GM21526 (cell line): Measurements from ENCODE around the gene ZNF668.

Source experiments
- ATAC-seq: cut with Tn5 transposase; IDR thresholded peaks from one replicate; pipeline ENCODE4 v1.9.1; 2021; ENCODE audit warnings: moderate library complexity; ENCODE audit not compliant: unreplicated experiment, low FRiP score

The ZNF668 gene

DNA sequence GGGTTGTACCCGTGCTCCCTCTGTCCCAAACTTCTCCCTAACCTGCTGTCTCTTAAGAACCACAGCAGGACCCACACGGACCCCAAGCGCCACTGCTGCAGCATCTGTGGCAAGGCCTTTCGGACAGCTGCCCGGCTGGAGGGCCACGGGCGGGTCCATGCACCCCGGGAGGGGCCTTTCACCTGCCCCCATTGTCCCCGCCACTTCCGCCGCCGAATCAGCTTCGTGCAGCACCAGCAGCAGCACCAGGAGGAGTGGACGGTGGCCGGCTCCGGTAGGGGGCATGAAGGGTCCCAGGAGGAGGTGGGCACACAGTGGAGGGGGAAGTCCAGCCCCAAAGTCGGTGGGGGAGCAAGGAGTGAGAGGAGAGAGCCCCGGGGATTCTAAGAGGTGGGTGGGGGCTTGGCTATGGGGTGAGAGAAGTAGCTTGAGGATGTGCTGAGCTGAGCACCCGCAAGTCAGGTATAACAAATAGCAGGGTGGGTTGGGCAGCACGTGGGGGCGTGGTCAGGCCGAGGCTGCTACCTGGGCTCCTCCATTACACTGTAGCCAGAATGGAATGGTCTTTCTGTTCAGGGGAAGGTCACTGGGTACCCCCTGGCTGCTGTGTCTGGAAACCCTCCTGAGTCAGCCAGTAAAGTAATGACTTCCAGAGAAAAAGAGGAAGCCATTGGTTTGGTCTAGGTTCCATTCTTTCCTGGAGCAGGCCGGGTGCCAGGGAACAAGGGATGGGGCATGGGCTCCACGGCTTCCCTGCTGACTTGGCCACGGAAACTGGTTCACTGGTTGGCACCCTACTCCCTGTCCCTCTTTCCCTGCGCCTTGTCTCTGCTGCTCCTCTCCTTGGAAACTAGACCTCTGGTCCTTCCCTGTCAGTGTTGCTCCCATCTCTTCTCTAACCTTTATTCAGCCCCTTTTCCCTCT, 7.7 kb upstream of the ZNF668 start:
- ATAC-seq: no peak

DNA sequence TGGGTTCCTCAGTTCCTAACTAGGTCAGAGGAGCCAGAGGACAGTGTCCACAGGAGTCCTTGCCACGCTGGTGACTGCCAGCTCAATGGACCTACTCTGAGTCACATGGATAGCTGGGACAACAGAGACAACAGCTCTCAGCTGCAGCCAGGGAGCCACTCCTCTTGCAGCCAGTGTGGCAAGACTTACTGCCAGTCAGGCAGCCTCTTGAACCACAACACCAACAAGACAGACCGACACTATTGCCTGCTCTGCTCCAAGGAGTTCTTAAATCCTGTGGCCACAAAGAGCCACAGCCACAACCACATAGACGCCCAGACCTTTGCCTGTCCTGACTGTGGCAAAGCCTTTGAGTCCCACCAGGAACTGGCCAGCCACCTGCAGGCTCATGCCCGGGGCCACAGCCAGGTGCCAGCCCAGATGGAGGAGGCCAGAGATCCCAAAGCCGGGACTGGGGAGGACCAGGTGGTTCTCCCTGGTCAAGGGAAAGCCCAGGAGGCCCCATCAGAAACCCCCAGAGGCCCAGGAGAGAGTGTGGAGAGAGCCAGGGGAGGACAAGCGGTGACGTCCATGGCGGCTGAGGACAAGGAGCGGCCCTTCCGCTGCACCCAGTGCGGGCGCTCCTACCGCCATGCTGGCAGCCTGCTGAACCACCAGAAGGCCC, 6.8 kb upstream of the ZNF668 start:
- ATAC-seq: no peak

DNA sequence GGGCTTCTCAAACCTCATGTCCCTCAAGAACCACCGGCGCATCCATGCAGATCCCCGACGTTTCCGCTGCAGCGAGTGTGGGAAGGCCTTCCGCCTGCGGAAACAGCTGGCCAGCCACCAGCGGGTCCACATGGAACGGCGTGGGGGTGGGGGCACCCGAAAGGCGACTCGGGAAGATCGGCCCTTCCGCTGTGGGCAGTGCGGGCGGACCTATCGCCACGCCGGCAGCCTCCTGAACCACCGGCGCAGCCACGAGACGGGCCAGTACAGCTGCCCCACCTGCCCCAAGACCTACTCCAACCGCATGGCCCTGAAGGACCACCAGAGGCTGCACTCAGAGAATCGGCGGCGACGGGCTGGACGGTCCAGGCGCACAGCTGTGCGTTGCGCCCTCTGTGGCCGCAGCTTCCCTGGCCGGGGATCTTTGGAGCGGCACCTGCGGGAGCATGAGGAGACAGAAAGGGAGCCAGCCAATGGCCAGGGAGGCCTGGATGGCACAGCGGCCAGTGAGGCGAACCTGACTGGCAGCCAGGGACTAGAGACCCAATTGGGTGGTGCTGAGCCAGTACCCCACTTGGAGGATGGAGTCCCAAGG, 6.1 kb upstream of the ZNF668 start:
- no peak for ATAC-seq

DNA sequence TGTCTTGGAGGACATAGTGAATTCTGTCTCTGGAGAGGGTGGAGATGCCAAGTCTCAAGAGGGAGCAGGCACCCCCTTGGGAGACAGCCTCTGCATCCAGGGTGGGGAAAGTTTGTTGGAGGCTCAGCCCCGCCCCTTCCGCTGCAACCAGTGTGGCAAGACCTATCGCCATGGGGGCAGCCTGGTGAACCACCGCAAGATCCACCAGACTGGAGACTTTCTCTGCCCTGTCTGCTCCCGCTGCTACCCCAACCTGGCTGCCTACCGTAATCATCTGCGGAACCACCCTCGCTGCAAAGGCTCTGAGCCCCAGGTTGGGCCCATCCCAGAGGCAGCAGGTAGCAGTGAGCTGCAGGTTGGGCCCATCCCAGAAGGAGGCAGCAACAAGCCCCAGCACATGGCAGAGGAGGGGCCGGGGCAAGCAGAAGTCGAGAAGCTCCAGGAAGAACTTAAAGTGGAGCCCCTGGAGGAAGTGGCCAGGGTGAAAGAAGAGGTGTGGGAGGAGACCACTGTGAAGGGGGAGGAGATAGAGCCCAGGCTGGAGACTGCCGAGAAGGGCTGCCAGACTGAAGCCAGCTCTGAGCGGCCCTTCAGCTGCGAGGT, 5.4 kb upstream of the ZNF668 start:
- no peak for ATAC-seq

DNA sequence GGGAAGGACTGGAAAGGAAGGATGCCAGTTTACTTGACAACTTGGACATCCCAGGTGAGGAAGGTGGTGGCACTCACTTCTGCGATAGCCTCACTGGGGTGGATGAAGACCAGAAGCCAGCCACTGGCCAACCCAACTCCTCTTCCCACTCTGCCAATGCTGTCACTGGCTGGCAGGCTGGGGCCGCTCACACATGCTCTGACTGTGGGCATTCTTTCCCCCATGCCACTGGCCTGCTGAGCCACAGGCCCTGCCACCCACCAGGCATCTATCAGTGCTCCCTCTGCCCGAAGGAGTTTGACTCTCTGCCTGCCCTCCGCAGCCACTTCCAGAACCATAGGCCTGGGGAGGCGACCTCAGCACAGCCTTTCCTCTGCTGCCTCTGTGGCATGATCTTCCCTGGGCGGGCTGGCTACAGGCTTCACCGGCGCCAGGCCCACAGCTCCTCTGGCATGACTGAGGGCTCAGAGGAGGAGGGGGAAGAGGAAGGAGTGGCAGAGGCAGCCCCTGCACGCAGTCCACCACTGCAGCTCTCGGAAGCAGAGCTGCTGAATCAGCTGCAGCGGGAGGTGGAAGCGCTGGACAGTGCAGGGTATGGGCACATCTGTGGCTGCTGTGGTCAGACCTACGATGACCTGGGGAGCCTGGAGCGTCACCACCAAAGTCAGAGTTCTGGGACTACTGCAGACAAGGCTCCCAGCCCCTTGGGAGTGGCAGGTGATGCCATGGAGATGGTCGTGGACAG, 4.7 kb upstream of the ZNF668 start:
- ATAC-seq: no peak

DNA sequence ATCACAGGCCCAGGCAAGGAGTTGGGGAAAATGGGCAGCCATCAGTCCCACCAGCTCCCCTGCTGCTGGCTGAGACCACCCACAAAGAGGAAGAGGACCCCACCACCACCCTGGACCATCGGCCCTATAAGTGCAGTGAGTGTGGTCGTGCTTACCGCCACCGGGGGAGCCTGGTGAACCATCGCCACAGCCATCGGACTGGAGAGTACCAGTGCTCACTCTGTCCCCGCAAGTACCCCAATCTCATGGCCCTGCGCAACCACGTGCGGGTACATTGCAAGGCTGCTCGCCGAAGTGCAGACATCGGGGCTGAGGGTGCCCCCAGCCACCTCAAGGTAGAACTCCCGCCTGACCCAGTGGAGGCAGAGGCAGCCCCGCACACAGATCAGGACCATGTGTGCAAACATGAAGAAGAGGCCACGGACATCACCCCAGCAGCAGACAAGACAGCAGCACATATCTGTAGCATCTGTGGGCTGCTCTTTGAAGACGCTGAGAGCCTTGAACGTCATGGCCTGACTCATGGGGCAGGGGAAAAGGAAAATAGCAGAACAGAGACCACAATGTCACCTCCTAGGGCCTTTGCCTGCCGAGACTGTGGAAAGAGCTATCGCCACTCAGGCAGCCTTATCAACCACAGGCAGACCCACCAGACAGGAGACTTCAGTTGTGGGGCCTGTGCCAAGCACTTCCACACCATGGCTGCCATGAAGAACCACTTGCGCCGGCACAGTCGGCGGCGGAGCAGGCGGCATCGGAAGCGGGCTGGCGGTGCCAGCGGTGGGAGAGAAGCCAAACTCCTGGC, 3.8 kb upstream of the ZNF668 start:
- no peak for ATAC-seq

DNA sequence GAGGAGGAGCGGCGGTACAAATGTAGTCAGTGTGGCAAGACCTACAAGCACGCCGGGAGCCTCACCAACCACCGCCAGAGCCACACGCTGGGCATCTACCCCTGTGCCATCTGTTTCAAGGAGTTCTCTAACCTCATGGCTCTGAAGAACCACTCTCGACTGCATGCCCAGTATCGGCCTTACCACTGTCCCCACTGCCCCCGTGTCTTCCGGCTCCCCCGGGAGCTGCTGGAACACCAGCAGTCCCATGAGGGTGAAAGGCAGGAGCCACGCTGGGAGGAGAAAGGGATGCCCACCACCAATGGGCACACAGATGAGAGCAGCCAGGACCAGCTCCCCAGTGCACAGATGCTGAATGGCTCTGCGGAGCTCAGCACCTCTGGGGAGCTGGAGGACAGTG, 3.0 kb upstream of the ZNF668 start:
- ATAC-seq: no peak

DNA sequence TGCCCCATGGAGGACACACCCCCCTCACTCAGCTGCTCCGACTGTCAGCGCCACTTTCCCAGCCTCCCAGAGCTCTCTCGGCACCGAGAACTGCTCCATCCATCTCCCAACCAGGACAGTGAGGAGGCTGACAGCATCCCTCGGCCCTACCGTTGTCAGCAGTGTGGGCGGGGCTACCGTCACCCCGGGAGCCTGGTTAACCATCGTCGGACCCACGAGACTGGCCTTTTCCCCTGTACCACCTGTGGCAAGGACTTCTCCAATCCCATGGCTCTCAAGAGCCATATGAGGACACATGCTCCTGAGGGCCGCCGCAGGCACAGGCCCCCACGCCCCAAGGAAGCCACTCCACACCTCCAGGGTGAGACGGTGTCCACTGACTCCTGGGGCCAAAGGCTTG, 2.3 kb upstream of the ZNF668 start:
- no peak for ATAC-seq

DNA sequence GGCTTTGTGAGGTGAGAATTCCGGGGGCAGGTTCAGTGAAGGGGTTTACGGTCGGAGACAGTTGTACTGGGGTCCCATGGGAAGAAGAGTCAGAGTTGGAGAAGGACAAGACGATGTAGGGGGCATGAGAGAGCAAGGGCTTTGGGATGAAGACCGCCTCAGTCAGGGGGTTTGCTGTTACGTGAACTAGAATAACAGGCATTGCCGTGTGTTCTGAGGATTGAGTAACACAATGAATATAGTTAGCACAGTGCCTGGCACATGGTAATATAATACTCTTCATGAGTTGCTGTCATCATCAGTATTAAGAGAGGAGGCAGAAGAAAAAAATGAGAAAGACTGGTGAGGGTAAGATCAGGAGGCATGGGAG, 759 bp upstream of the ZNF668 start:
- ATAC-seq: no peak

DNA sequence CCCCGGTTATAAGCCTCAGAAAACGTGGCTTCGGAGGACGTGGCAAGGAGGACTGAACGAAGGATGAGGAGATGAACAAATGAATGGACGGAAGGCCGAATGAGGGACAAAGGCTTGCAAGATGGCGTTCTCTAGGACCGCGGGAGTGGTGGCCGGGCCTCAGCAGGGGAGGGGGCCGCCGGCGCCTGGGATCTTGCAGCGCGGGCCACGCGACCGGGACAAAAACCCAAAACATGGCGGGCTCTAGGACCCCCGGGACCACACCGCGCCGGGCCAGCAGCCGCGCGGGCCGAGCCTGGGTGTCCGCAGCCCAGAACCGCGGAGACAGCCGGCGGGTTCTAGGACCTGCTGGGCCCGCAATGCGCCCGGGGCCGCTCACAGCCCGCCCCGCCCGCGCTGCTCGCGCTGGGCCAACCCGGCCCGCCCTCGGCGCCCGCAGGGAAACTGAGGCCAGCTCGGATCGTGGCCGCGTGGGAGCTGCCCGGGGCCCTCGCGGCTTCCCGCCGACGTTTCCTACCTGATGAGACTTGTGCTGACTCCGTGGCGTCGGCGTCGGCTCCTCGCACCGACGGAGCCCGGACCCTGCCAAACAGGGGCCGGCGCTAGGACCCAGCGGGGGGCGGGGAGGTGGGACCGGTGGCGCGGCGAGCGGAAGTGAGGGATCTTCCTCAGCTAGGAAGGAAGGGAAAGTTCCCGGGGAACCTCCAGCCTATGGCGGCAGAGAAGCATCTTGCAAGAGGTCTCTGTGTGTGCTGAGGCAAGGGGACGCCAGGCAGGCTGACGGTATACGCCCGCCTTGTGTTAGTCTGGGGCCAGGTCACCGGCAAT, 684 bp downstream of the ZNF668 start:
- peak; percentile 44 for ATAC-seq

DNA sequence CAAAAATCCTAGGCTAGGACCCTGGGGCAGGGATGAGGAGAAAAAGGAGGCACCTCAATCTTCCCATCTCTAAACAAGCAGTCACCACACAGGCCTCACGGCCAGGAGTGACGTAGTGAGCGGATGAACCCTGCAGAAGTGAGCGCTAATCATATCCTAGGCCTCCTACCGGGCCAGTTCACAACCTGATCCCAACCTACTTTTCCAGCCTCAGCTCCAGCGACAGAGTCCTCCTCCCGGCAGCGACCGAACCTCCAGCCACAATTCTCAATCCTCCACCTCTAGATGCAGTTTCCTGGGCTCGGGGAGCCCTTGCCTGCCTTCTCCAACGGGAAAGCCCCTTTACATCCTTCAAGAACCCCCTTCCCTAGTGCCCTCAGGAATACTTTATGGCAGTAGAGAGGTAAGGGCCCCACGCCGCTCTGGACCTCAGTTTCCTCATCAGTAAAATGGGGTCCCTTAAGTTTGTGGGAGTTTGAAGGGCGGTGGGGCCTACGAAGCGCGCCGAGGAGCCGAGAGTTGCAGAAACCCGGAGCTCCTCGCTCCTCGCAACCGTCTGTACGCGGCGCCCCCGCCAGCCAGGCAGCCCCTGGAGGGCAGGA, 1.4 kb downstream of the ZNF668 start:
- ATAC-seq: peak; percentile 4

DNA sequence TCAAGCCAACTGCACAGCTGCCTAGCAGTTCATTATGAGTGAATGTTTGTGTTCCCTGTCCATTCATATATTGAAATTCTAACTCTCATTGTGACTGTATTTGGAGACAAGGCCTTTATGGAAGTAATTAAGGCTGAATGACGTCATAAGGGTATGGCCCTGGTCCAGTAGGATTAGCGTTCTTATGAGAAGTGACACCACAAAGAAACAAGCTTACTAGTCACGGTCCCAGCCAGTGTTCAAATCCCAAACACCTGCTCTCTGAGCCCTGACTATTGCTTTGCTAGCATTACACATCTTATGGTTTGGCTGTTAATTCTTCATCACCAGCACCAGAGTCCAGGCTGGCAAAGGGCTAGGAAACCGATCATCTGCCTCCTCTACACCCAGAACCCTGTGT, 2.2 kb downstream of the ZNF668 start:
- no peak for ATAC-seq

DNA sequence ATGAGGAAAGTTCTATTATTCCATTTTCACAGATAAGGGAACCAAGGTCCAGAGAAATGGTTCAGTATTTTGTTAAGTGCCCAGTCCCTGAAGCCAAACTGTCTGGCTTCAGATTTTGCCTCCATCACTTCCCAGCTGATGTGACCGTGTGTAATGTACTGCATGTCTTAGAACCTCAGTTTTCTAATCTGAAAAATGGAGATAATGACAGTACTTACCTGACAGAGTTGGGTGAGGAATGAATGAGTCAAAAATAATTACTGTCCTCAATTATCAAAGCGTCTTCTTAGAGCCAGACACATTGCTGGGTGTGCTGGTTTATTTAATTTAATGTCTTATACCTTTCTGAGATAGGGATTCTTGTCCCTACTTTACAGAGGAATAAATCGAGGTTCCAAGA, 6.7 kb downstream of the ZNF668 start:
- ATAC-seq: no peak

DNA sequence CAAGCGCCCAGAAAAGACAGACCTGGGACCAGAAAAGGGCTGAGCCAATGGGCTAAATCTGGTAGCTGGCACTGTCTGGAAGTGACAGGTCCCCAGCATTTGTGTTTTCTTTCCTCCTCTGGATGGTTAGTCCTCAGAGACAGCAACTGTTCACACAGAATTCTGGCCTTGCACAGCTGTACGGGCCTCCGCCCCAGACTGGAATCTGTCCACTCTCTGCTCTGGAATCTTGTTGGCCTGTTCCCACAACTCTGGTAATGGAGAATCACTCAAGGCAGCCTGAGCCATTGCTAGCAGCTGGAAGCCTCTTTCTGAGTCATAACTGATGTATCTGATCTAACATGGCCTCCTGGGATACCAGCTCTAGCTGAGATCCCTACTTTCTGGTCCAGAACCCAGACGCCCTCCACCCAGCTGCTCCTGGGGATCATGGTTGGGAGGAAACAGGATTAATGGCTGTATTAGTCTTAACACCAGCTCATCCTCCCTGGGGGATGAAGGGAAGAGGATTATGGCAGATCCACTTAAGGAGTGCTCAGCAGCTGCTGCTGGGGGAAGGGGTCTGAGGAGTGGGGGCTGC, 9.1 kb downstream of the ZNF668 start:
- no peak for ATAC-seq

DNA sequence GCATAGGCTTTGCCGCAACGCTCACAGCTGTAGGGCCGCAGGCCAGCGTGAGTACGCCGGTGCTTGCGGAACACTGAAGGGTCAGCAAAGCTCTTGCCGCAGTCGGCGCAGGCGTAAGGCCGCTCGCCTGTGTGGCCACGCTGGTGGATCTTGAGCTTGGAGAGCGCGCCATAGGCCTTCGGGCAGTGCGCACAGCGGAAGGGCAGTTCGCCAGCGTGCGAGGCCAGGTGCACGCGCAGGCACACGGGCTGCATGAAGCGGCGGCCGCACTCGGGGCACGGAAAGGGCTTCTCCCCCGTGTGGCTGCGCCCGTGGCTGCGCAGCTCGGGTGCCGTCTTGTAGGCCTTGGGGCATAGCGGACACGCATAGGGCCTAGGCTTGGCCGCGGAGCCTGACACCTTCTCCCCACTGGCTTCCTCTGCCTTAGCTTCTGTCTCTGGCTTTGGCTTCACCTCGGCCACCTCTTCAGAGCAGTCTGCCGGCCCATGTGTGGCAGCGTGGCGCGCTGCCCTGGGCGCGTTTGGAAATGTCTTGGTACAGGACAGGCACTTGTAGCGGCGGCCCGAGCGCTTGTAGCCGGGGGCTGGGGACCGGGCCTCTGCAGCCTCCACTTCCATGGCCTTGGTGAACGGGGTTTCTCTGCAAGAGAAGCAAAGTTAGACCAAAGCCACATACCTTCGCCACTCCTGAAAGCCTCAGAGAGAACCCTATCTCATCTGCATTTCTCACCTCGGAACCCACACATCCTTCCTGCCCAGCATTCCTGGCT, 10.0 kb downstream of the ZNF668 start:
- ATAC-seq: no peak

DNA sequence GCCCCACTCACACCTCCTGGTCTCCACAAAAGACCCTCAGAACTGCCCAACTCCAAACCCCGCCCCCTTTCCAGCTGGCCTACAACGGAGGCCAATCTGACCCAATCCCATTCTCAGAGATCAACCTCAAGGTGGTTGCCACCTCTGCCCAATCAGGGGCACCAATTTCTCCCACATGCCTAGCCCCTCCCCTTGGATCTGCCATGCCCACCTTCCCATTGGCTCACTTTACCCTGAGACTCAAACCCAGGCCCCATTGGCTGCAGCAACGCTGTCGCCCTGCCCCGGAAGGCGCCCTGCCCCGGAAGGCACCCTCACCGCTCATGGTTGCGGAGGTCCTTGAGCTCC, 10.6 kb downstream of the ZNF668 start:
- ATAC-seq: no peak

DNA sequence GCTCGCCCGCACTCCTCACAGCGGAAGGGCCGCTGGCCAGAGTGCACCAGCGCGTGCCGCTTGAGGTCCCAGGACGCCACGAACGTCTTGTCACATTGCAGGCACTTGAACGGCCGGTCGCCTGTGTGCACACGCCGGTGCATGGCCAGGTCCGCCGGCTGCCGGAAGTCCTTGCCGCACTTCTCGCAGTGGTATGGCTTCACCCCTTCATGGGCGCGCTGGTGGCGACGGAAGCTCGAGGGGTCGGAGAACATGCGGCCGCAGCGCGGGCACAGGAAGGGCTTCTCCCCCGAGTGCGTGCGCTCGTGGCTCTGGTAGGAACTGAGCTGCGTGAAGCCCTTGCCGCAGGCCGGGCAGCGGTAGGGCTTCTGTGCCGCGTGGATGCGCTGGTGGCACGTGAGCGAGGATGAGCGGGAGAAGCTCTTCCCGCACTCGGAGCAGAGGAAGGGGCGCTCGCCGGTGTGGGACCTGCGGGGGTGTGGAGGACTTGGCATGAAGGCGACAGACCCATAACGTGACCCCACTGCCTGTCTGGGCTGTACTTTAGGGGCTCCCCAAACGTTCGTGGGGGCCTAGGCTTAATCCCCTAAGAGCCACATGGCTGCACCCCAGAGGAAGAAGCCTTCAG, 12.1 kb downstream of the ZNF668 start:
- ATAC-seq: no peak
